Heart left ventricle (tissue), 13 donors: ENCODE data around the gene CHST9.

Experiments used
- POLR2A ChIP-seq, 2 donors: fragments of 450-650 bp; IDR thresholded peaks; one replicate each; pipeline ENCODE4 v1.6.1; 2017; ENCODE audit warnings: antibody characterized with exemption in 2 of 2, mild to moderate bottlenecking in 2 of 2, moderate library complexity in 2 of 2
- TF ChIP-seq, protein P1 (sequence below), 12 donors: fragments of 200-600 bp; sonication (generic) in 4 of 12; IDR thresholded peaks; one replicate each; pipeline versions ENCODE4 v1.5.0 to v1.8.0; 2018 to 2022; ENCODE audit warnings: antibody characterized with exemption in 12 of 12, mild to moderate bottlenecking in 5 of 12
- donor health status: ischemic (EF 13 %, LVEDD 7.1; RV severe dilation, severe dysfunction).
- donor health status: DM: no; HTN: yes; CAD: no.
- donor health status: DM: no; HTN: no; CAD: no.
- donor health status: ischemic (EF 25% LVEDD 6.9; RV normal size, moderate dysfunction).
- donor health status: ischemic (EF 25% LVEDD 5.7; RV mildly dilated, moderate dysfunction).
- donor health status: ischemic (EF 35%, LVEDD 5.7; RV mildly dilated, moderate dysfunction).
- donor health status: nonischemic (EF 11% LVEDD 7.7; RV severe dilation, severe dysfunction).
- donor health status: DM: yes; HTN: yes; CAD: no.
- donor health status: PGD.
- donor health status: ischemic (EF 29% LVEDD 5.4; RV normal size, mild dysfunction).
- donor health status: nonischemic (EF 23%, LVEDD 6.1; RV moderate dilation, normal function).

DNA sequence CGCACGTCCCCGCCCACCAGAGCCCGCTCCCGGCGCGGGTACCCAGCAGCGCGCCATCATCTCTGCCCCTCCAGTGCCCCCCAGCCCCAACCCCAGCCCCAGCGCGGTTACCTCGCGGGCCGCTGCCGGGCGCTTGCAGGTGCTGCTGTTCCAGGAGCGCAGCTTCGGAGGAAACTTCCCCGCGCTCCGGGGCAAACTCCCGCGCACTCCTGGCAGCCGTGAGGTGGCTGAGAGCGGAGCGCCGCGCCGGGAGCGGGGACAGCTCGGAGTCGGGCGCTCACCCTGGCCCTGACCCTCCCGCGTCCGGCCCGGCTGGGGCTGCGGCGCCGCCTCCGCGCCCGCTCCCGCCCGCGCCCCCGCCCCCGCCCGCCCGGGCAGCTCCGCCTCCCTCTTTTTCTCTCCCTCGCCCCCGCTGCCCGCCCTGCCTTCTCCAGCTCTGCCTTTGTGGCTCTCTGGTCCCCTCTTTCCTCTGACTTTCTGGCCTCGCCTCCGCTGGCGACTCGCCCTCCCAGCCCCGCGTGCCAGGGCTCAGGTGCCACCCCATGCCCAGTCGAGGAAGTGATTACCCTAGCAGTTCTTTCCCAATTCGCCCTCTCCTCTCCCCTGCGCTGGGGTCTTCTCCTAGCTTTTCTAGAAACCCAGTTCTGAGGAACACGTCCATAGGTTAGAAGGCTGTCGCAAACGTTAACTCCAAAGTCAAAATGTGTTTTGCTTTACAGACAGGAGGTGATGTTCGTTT lies at the start of gene CHST9:
- TF ChIP-seq, protein P1, sequence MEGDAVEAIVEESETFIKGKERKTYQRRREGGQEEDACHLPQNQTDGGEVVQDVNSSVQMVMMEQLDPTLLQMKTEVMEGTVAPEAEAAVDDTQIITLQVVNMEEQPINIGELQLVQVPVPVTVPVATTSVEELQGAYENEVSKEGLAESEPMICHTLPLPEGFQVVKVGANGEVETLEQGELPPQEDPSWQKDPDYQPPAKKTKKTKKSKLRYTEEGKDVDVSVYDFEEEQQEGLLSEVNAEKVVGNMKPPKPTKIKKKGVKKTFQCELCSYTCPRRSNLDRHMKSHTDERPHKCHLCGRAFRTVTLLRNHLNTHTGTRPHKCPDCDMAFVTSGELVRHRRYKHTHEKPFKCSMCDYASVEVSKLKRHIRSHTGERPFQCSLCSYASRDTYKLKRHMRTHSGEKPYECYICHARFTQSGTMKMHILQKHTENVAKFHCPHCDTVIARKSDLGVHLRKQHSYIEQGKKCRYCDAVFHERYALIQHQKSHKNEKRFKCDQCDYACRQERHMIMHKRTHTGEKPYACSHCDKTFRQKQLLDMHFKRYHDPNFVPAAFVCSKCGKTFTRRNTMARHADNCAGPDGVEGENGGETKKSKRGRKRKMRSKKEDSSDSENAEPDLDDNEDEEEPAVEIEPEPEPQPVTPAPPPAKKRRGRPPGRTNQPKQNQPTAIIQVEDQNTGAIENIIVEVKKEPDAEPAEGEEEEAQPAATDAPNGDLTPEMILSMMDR (IDR thresholded peaks at IDR 0.05): no peak
- TF ChIP-seq POLR2A (IDR thresholded peaks at IDR 0.05): no peak
